IPS-15b (cell line): ENCODE data around the gene CIAO2B.
"Not testable (repeated sequence)": the region's sequence is repeated elsewhere in the genome, so short reads cannot be mapped to it uniquely, and the experiment has no call there.

Source experiments
- H3K27me3 ChIP-seq: one replicate; pipeline ENCODE4 v1.6.1; 2013; ENCODE audit warnings: low read length; ENCODE audit not compliant: control insufficient read depth, insufficient read depth
- H3K36me3 ChIP-seq: one replicate; pipeline ENCODE4 v1.6.1; 2013; ENCODE audit warnings: low read length; ENCODE audit not compliant: control insufficient read depth, insufficient read depth
- H3K4me1 ChIP-seq: one replicate; pipeline ENCODE4 v1.6.1; 2013; ENCODE audit warnings: mild to moderate bottlenecking, low read length; ENCODE audit not compliant: control insufficient read depth, insufficient read depth
- H3K4me3 ChIP-seq: one replicate; pipeline ENCODE4 v1.5.1; 2013; ENCODE audit warnings: low read depth, low read length
- H3K9ac ChIP-seq: one replicate; pipeline ENCODE4 v1.6.1; 2013; ENCODE audit warnings: low read depth, mild to moderate bottlenecking, low read length
- H3K9me3 ChIP-seq: one replicate; pipeline ENCODE4 v1.6.1; 2013; ENCODE audit warnings: mild to moderate bottlenecking, low read length; ENCODE audit not compliant: control insufficient read depth, insufficient read depth

The CIAO2B gene

DNA sequence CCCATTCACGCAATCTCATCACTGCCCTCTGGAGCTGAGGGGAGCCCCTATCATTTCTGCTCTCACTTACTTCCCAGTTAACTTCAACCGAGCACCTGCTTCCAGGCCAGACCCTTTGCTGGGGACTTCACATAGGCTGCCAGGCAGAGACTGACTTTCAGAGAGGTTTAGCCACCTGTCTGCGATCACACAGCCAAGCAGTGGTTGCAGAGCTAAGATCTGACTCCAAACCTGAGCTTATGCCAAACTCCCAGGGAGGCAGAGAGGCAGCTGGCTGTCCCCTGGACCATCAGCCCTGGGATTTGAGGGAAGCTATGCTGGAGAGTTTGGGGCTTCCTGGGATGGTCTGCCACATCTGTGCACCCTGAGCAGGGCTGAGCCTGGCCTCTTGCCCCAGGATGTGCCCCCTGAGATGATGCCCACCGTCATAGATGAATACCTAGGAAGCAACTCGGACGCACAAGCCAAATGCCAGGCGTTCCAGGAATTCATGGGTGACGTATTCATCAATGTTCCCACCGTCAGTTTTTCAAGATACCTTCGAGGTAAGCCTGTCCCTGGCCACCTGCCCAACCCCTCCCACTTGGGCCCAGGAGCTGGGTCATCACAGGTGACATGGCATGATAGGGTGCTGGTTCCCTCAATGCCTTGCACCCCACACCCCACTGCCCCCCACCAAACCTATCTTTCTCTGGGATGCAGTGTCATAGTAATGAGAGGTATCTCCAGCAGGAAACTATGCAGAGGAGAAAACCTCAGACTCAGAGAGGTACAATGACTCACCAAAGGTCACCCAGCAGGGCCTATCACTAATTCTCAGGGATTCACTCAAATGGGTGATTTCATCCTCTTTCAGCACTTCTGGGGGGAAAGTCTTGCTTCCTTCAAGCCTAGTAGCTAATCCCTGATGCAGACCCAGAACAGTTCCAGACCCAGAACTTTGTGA is 36.8 kb upstream of the CIAO2B start:
- Histone ChIP-seq H3K4me3 (no peak overlapping the region), H3K36me3 (no peaks in the 10 kb centered on the region), H3K9ac (no peak overlapping the region), H3K9me3 (no peaks in the 10 kb centered on the region), H3K4me1 (no peaks in the 10 kb centered on the region), H3K27me3 (no peaks in the 10 kb centered on the region)

DNA sequence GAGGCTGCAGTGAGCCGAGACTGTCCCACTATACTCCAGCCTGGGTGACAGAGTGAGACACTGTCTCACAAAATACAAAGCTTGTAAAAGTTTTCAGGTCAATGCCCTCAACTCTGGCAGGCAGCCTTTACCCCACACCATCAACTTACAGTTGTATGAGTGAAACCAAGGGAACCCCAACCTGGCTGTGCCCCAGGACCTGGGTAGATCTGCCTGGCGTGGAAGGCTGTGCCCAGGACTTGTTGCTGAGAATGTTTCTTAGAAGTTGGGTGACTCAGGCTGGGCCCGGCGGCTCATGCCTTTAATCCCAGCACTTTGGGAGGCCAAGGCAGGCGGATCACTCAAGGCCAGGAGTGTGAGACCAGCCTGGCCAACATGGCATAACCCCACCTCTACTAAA is 34.6 kb upstream of the CIAO2B start:
- H3K4me3 ChIP-seq: no peak overlapping the region
- H3K4me1 ChIP-seq: no peaks in the 10 kb centered on the region
- no peak overlapping the region for H3K9ac ChIP-seq
- H3K36me3 ChIP-seq: no peaks in the 10 kb centered on the region
- H3K9me3 ChIP-seq: no peaks in the 10 kb centered on the region
- no peaks in the 10 kb centered on the region for H3K27me3 ChIP-seq

- Histone ChIP-seq H3K4me1 (no peaks in the 10 kb centered on the region), H3K9me3 (no peaks in the 10 kb centered on the region), H3K36me3 (no peaks in the 10 kb centered on the region), H3K9ac (no peak overlapping the region), H3K27me3 (no peaks in the 10 kb centered on the region), H3K4me3 (no peak overlapping the region)
Measured at GRCh38 chr16:66964049-66964448, 29.8 kb upstream of the CIAO2B start.

DNA sequence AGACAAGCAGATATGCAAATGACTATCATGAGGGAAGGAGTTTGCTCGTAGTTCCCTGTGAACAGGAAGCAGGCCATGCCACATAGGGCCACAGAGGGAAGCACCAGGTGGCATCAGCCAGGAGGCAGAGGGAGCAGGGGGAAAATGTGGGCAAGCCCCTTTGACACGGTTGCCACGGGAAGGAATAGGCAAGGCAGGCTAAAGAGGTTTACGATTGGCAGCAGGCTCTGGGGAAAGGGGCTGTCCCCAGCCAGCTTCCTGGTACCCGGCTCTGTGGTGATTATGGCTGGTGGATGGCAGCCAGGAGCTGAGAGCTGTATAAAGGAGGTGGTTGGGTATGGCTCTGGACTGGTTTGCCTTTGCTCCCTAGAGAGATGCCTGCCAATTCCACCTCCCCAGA is 27.7 kb upstream of the CIAO2B start:
- no peaks in the 10 kb centered on the region for H3K27me3 ChIP-seq
- H3K9ac ChIP-seq: no peak overlapping the region
- no peaks in the 10 kb centered on the region for H3K36me3 ChIP-seq
- no peak overlapping the region for H3K4me3 ChIP-seq
- H3K9me3 ChIP-seq: no peaks in the 10 kb centered on the region
- H3K4me1 ChIP-seq: no peaks in the 10 kb centered on the region

DNA sequence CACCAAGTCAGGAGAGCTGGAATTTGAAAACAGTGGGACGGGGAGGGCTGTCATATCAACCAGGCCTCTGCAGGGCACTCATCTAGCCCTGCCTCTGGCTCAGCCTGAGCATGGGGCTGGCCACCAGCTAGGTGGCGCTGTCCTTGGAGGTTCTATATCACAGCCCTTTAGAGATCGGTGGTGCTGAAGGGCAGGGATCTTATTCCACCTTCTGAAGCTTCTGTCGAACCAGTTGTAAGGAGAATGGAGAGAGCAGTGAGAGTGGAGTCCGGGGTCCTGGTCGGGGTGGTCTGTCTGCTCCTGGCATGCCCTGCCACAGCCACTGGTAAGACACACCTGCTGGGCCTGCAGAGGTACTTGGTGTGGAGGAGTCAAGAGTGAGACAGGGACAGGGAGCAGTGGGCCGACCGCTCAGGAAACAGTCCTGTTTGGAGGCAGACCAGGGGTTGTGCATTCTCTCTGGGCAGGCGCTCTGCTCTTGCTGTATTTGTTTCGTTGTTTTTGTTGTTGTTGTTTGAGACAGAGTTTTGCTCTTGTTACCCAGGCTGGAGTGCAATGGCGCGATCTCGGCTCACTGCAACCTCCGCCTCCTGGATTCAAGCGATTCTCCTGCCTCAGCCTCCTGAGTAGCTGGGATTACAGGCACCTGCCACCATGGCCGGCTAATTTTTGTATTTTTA is 27.0 kb upstream of the CIAO2B start, which contains the start of gene CES3:
CES3 (plus strand) TSS at position 202 of the 680 bp plus-strand sequence; CDS start at position 244, 42 bp downstream.
- H3K9ac ChIP-seq: no peak within 1 kb of the TSS
- no peaks in the 10 kb centered on the region for H3K4me1 ChIP-seq
- no peaks in the 10 kb centered on the region for H3K36me3 ChIP-seq
- no peaks in the 10 kb centered on the region for H3K27me3 ChIP-seq
- H3K4me3 ChIP-seq: peak within 1 kb of the TSS; percentile 46
- no peaks in the 10 kb centered on the region for H3K9me3 ChIP-seq

DNA sequence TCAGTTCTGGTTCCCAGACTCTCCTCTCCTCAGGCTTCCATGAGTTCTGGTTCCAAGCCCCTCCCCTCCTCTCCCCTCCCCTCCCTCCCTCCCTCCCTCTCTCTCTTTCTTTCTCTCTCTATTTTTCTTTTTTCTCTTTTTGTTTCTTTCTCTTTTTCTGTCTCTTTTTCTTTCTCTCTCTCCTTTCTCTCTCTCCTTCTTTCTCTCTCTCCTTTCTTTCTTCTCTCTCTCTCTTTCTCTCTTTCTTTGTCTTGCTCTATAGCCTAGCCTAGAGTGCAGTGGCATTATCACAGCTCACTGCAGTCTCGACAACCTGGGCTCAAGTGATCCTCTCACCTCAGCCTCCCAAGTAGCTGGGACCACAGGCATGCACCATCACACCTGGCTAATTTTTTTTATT is 26.1 kb upstream of the CIAO2B start:
- no peak overlapping the region for H3K4me3 ChIP-seq
- H3K27me3 ChIP-seq: no peaks in the 10 kb centered on the region
- H3K4me1 ChIP-seq: no peaks in the 10 kb centered on the region
- H3K9ac ChIP-seq: no peak overlapping the region
- no peaks in the 10 kb centered on the region for H3K9me3 ChIP-seq
- H3K36me3 ChIP-seq: no peaks in the 10 kb centered on the region

- H3K27me3 ChIP-seq: no peaks in the 10 kb centered on the region
- H3K9ac ChIP-seq: no peak overlapping the region
- no peak overlapping the region for H3K4me3 ChIP-seq
- no peaks in the 10 kb centered on the region for H3K9me3 ChIP-seq
- no peaks in the 10 kb centered on the region for H3K36me3 ChIP-seq
- H3K4me1 ChIP-seq: no peaks in the 10 kb centered on the region
Measured at GRCh38 chr16:66959704-66960161, 25.5 kb upstream of the CIAO2B start.

GRCh38 chr16:66958857-66959703 is 24.9 kb upstream of the CIAO2B start:
- H3K27me3 ChIP-seq: no peaks in the 10 kb centered on the region
- no peak overlapping the region for H3K9ac ChIP-seq
- H3K36me3 ChIP-seq: no peaks in the 10 kb centered on the region
- no peak overlapping the region for H3K4me3 ChIP-seq
- no peaks in the 10 kb centered on the region for H3K9me3 ChIP-seq
- H3K4me1 ChIP-seq: no peaks in the 10 kb centered on the region

DNA sequence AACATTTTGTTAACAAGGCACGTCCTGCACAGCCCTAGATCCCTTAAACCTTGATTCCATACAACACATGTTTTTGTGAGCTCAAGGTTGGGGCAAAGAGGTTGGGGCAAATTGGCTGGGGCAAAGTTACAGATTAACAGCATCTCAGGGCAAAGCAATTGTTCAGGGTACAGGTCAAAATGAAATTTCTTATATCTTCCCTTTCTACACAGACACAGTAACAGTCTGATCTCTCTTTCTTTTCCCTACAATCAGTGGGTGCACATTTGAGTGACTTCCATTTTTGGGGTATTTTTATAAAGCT is 21.9 kb upstream of the CIAO2B start:
- not testable (repeated sequence) for H3K36me3 ChIP-seq, H3K9me3 ChIP-seq, H3K4me3 ChIP-seq, H3K27me3 ChIP-seq, H3K4me1 ChIP-seq, H3K9ac ChIP-seq

DNA sequence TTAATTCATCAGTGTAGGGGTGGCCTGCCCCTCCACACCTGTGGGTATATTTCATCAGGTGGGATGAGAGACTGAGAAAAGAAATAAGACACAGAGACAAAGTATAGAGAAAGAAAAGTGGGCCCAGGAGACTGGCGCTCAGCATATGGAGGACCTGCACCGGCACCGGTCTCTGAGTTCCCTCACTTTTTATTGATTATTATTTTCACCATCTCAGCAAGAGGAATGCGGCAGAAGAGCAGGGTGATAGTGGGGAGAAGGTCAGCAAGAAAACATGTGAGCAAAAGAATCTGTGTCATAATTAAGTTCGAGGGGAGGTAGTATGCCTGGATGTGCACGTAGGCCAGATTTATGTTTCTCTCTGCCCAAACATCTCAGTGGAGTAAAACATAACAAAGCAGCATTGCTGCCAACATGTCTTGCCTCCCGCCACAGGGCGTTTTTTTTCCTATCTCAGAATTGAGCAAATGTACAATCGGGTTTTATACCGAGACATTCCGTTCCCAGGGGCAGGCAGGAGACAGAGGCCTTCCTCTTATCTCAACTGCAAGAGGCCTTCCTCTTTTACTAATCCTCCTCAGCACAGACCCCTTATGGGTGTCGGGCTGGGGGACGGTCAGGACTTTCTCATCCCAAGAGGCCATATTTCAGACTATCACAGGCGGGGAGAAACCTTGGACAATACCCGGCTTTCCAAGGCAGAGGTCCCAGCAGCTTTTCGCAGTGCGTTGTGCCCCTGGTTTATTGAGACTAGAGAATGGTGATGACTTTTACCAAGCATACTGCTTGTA is 21.4 kb upstream of the CIAO2B start:
- H3K4me1 ChIP-seq: not testable (repeated sequence)

GRCh38 chr16:66954097-66954659 is 20.0 kb upstream of the CIAO2B start:
- Histone ChIP-seq H3K4me3 (no peak overlapping the region), H3K36me3 (no peaks in the 10 kb centered on the region), H3K9ac (no peak overlapping the region), H3K4me1 (no peaks in the 10 kb centered on the region), H3K9me3 (no peaks in the 10 kb centered on the region), H3K27me3 (peaks cover 16% of the 10 kb centered on the region)

More for the DNA sequence above, 21.4 kb upstream of the CIAO2B start:
- H3K27me3 ChIP-seq, H3K4me3 ChIP-seq, H3K9ac ChIP-seq, H3K9me3 ChIP-seq, H3K36me3 ChIP-seq: not testable (repeated sequence)
